ENCODE measurements around the gene EIF4A2. TPM values are rescaled to one million over a fixed set of nuclear protein-coding genes. Genes with fewer than 3 reads are reported as not detected.

The EIF4A2 gene
- polyA plus RNA-seq, 1 donor (not counting 4 experiments of a cell fraction or from before 2014, with no cell fraction given): 568 TPM

- H3K27ac ChIP-seq (ENCODE audit: control insufficient read depth, insufficient read depth, low read length): no peak overlapping the region
- no peak overlapping the region for H3K4me2 ChIP-seq (ENCODE audit: control insufficient read depth, extremely low read depth, insufficient read depth, low read depth, low read length)
- no peak for TF ChIP-seq CTCF (optimal IDR thresholded peaks at IDR 0.05 in 1 of 3, IDR thresholded peaks at IDR 0.05 in 1 of 3, conservative IDR thresholded peaks at IDR 0.05 in 1 of 3; ENCODE audit: extremely low read depth in 1 of 3, insufficient read depth in 2 of 3, low read length in 3 of 3)
- no peak for TF ChIP-seq EZH2 (IDR thresholded peaks at IDR 0.05; ENCODE audit: low read length)
- H3K27me3 ChIP-seq (ENCODE audit: control insufficient read depth, extremely low read depth, insufficient read depth, low read length): no peaks in the 10 kb centered on the region
- H3K79me2 ChIP-seq (ENCODE audit: control insufficient read depth, insufficient read depth, low read length): peaks cover 10% of the 10 kb centered on the region
- dilution Hi-C loops (cut with MboI; ENCODE audit: extremely low pct_ligation_motif_present, low sequenced_read_pairs): no loop called here
- FAIRE-seq (no peak), DNase-seq (ENCODE audit: low read depth, low spot score) (no peak)
- H3K9ac ChIP-seq (ENCODE audit: control insufficient read depth, extremely low read depth, insufficient read depth, low read length): no peak overlapping the region
- peaks cover 3% of the 10 kb centered on the region for H4K20me1 ChIP-seq (ENCODE audit: control insufficient read depth, extremely low read depth, insufficient read depth, low read length)
- H3K36me3 ChIP-seq (ENCODE audit: control insufficient read depth in 2 of 2, extremely low read depth in 1 of 2, insufficient read depth in 2 of 2, low read length in 2 of 2): peaks cover 6% of the 10 kb centered on the region in 2 experiments
- H2AFZ ChIP-seq (ENCODE audit: control insufficient read depth, low read length): no peak overlapping the region
- no peaks in the 10 kb centered on the region for H3K9me3 ChIP-seq (ENCODE audit: control insufficient read depth, low read depth, low read length)
- H3K9me1 ChIP-seq (ENCODE audit: control insufficient read depth, extremely low read depth, insufficient read depth, low read length): no peaks in the 10 kb centered on the region
- no peak overlapping the region for H3K4me3 ChIP-seq (ENCODE audit: control insufficient read depth in 2 of 3, extremely low read depth in 1 of 3, insufficient read depth in 2 of 3, low read depth in 1 of 3, low read length in 3 of 3)
- peaks cover 4% of the 10 kb centered on the region for H3K4me1 ChIP-seq (ENCODE audit: control insufficient read depth, extremely low read depth, insufficient read depth, low read length)
Observed at GRCh38 chr3:186779204-186779603, 4.2 kb upstream of the EIF4A2 start.

- Histone ChIP-seq H4K20me1 (ENCODE audit: control insufficient read depth, extremely low read depth, insufficient read depth, low read length) (peaks cover 31% of the 10 kb centered on the region), H2AFZ (ENCODE audit: control insufficient read depth, low read length) (peak overlapping the region; percentile 95), H3K9ac (ENCODE audit: control insufficient read depth, extremely low read depth, insufficient read depth, low read length) (peak overlapping the region; percentile 100), H3K4me1 (ENCODE audit: control insufficient read depth, extremely low read depth, insufficient read depth, low read length) (peaks cover 19% of the 10 kb centered on the region), H3K27ac (ENCODE audit: control insufficient read depth, insufficient read depth, low read length) (peak overlapping the region; percentile 100), H3K27me3 (ENCODE audit: control insufficient read depth, extremely low read depth, insufficient read depth, low read length) (no peaks in the 10 kb centered on the region), H3K4me3 (ENCODE audit: control insufficient read depth in 2 of 3, extremely low read depth in 1 of 3, insufficient read depth in 2 of 3, low read depth in 1 of 3, low read length in 3 of 3) (peak overlapping the region; percentile 93 to 99 (median 98)), H3K36me3 (ENCODE audit: control insufficient read depth in 2 of 2, extremely low read depth in 1 of 2, insufficient read depth in 2 of 2, low read length in 2 of 2) (peaks cover 28 to 33% of the 10 kb centered on the region in 2 experiments), H3K9me3 (ENCODE audit: control insufficient read depth, low read depth, low read length) (no peaks in the 10 kb centered on the region), H3K4me2 (ENCODE audit: control insufficient read depth, extremely low read depth, insufficient read depth, low read depth, low read length) (peak overlapping the region; percentile 88), H3K9me1 (ENCODE audit: control insufficient read depth, extremely low read depth, insufficient read depth, low read length) (no peaks in the 10 kb centered on the region), H3K79me2 (ENCODE audit: control insufficient read depth, insufficient read depth, low read length) (peaks cover 44% of the 10 kb centered on the region)
- DNase-seq (ENCODE audit: low read depth, low spot score) (no peak), FAIRE-seq (no peak)
- TF ChIP-seq CTCF (optimal IDR thresholded peaks at IDR 0.05 in 1 of 3, IDR thresholded peaks at IDR 0.05 in 1 of 3, conservative IDR thresholded peaks at IDR 0.05 in 1 of 3; ENCODE audit: extremely low read depth in 1 of 3, insufficient read depth in 2 of 3, low read length in 3 of 3) (no peak), EZH2 (IDR thresholded peaks at IDR 0.05; ENCODE audit: low read length) (no peak)
- dilution Hi-C loops (cut with MboI; ENCODE audit: extremely low pct_ligation_motif_present, low sequenced_read_pairs): no loop called here
Observed at GRCh38 chr3:186782542-186783057, 777 bp upstream of the EIF4A2 start.
